ENCODE measurements around the gene CFTR.

Gene CFTR

GRCh38 chr7:117637937-117638336, 158.1 kb downstream of the CFTR start:
- no peak overlapping the region for H3K4me2 ChIP-seq (ENCODE audit: low read length)
- no peaks in the 10 kb centered on the region for H3K27me3 ChIP-seq (ENCODE audit: insufficient read depth, low read length)
- no peaks in the 10 kb centered on the region for H3K9me2 ChIP-seq (ENCODE audit: low read depth, low read length)
- no peaks in the 10 kb centered on the region for H3K36me3 ChIP-seq (ENCODE audit: insufficient read depth, low read length)
- no peaks in the 10 kb centered on the region for H3F3A ChIP-seq (ENCODE audit: insufficient read depth, low read length)
- H4K20me1 ChIP-seq (ENCODE audit: insufficient read depth, low read length), result no peaks in the 10 kb centered on the region
- no peak overlapping the region for H2AFZ ChIP-seq (ENCODE audit: low read length)
- no peaks in the 10 kb centered on the region for H3K4me1 ChIP-seq (ENCODE audit: insufficient read depth, low read length, severe bottlenecking)
- H3K4me3 ChIP-seq (ENCODE audit: low read depth, low read length, poor library complexity, severe bottlenecking), result no peak overlapping the region
- H3K79me2 ChIP-seq (ENCODE audit: insufficient read depth, low read length), result no peaks in the 10 kb centered on the region
- TF ChIP-seq EZH2 (IDR thresholded peaks at IDR 0.05; ENCODE audit: borderline replicate concordance, low read length), result no peak
- no peak for TF ChIP-seq CTCF (IDR thresholded peaks at IDR 0.05; ENCODE audit: low read length)
- H3K9me3 ChIP-seq (ENCODE audit: low read length), result no peaks in the 10 kb centered on the region
- H3K9ac ChIP-seq (ENCODE audit: low read length), result no peak overlapping the region
- H3K27ac ChIP-seq (ENCODE audit: low read depth, low read length, poor library complexity, severe bottlenecking), result no peak overlapping the region

GRCh38 chr7:117639966-117640365, 160.1 kb downstream of the CFTR start:
- Histone ChIP-seq H3K4me1 (ENCODE audit: insufficient read depth, low read length, severe bottlenecking) (no peaks in the 10 kb centered on the region), H3K27me3 (ENCODE audit: insufficient read depth, low read length) (no peaks in the 10 kb centered on the region), H3K4me2 (ENCODE audit: low read length) (no peak overlapping the region), H3K79me2 (ENCODE audit: insufficient read depth, low read length) (no peaks in the 10 kb centered on the region), H4K20me1 (ENCODE audit: insufficient read depth, low read length) (no peaks in the 10 kb centered on the region), H2AFZ (ENCODE audit: low read length) (no peak overlapping the region), H3K9ac (ENCODE audit: low read length) (no peak overlapping the region), H3K27ac (ENCODE audit: low read depth, low read length, poor library complexity, severe bottlenecking) (no peak overlapping the region), H3K36me3 (ENCODE audit: insufficient read depth, low read length) (no peaks in the 10 kb centered on the region), H3F3A (ENCODE audit: insufficient read depth, low read length) (no peaks in the 10 kb centered on the region), H3K9me2 (ENCODE audit: low read depth, low read length) (no peaks in the 10 kb centered on the region), H3K4me3 (ENCODE audit: low read depth, low read length, poor library complexity, severe bottlenecking) (no peak overlapping the region), H3K9me3 (ENCODE audit: low read length) (no peaks in the 10 kb centered on the region)
- TF ChIP-seq EZH2 (IDR thresholded peaks at IDR 0.05; ENCODE audit: borderline replicate concordance, low read length) (no peak), CTCF (IDR thresholded peaks at IDR 0.05; ENCODE audit: low read length) (no peak)

- Histone ChIP-seq H3K9ac (ENCODE audit: low read length) (no peak overlapping the region), H3K36me3 (ENCODE audit: insufficient read depth, low read length) (no peaks in the 10 kb centered on the region)
- no peak for TF ChIP-seq CTCF (IDR thresholded peaks at IDR 0.05; ENCODE audit: low read length)
- TF ChIP-seq EZH2 (IDR thresholded peaks at IDR 0.05; ENCODE audit: borderline replicate concordance, low read length), result no peak
Measured at GRCh38 chr7:117640465-117640864, 160.6 kb downstream of the CFTR start.

More at GRCh38 chr7:117640465-117640864, 160.6 kb downstream of the CFTR start:
- Histone ChIP-seq H3K4me2 (ENCODE audit: low read length) (no peak overlapping the region), H3F3A (ENCODE audit: insufficient read depth, low read length) (no peaks in the 10 kb centered on the region), H2AFZ (ENCODE audit: low read length) (no peak overlapping the region), H3K9me3 (ENCODE audit: low read length) (no peaks in the 10 kb centered on the region), H3K27me3 (ENCODE audit: insufficient read depth, low read length) (no peaks in the 10 kb centered on the region), H3K4me1 (ENCODE audit: insufficient read depth, low read length, severe bottlenecking) (no peaks in the 10 kb centered on the region), H3K79me2 (ENCODE audit: insufficient read depth, low read length) (no peaks in the 10 kb centered on the region), H3K27ac (ENCODE audit: low read depth, low read length, poor library complexity, severe bottlenecking) (no peak overlapping the region), H3K9me2 (ENCODE audit: low read depth, low read length) (no peaks in the 10 kb centered on the region), H3K4me3 (ENCODE audit: low read depth, low read length, poor library complexity, severe bottlenecking) (no peak overlapping the region), H4K20me1 (ENCODE audit: insufficient read depth, low read length) (no peaks in the 10 kb centered on the region)

Data from OCI-LY1 (cell line).